Peyer's patch (tissue), 4 donors: Measurements from ENCODE around the gene NRXN3.

Experiments used
- POLR2A ChIP-seq, 2 donors: fragments of 450-650 bp; IDR thresholded peaks; one replicate each; pipeline ENCODE4 v1.5.1; 2017; ENCODE audit warnings: antibody characterized with exemption in 2 of 2, mild to moderate bottlenecking in 2 of 2, moderate library complexity in 2 of 2
- TF ChIP-seq, protein P1 (sequence below), 6 experiments: fragments of 450-650 bp in 4 of 6; fragments of 200-600 bp in 2 of 6; sonication (generic) in 1 of 6; IDR thresholded peaks; one replicate each; pipeline ENCODE4 v1.5.1; 2017 to 2019; ENCODE audit warnings: antibody characterized with exemption in 6 of 6, mild to moderate bottlenecking in 3 of 6, moderate library complexity in 1 of 6

DNA sequence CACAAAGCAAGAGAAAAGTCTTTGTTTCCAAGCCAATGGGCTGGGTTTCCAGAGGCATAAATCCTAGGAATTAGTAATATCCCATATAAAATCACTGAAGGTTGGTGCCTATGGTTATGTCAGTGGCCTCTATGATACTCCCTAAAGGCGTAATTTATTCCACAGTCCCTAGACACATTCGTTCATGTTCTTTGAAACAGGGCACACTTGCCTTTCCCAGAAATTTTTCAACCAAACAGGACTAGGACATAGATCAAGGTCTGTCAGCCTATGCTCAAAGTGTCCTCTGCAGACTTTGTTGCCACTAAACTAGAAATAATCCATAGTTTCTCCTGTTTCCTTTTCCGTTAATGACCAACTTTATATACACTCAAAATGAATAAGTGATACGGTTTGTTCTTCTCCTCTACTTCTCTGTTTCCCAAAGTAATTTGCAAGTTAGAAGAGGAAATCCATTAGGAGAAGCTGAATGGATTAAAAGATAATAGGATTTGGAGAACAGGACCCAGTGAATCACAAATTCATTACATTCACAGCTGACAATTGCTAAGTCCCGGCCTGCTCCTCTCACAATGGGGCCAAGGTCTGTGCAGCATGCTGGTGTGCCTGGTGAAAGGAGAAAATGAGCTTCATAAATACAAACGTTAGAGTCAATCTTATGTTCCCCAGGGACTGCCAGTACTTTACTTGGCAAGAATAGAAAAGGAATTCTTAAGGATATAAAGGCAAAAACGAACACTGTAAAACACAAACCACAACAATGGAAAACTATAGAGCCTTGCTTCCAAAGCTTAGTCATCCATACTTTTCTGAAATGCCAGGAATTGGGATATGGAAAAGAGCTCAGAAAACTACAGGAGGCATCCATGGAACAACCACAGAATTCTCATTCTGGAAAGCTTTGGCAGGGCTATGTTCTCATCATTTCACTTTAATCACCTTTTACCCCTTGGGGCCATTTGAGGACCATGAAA lies 966.2 kb downstream of the NRXN3 start:
- TF ChIP-seq, protein P1, sequence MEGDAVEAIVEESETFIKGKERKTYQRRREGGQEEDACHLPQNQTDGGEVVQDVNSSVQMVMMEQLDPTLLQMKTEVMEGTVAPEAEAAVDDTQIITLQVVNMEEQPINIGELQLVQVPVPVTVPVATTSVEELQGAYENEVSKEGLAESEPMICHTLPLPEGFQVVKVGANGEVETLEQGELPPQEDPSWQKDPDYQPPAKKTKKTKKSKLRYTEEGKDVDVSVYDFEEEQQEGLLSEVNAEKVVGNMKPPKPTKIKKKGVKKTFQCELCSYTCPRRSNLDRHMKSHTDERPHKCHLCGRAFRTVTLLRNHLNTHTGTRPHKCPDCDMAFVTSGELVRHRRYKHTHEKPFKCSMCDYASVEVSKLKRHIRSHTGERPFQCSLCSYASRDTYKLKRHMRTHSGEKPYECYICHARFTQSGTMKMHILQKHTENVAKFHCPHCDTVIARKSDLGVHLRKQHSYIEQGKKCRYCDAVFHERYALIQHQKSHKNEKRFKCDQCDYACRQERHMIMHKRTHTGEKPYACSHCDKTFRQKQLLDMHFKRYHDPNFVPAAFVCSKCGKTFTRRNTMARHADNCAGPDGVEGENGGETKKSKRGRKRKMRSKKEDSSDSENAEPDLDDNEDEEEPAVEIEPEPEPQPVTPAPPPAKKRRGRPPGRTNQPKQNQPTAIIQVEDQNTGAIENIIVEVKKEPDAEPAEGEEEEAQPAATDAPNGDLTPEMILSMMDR (IDR thresholded peaks at IDR 0.05) = no peak
- no peak for TF ChIP-seq POLR2A (IDR thresholded peaks at IDR 0.05)
